MCF 10A (cell line): Measurements from ENCODE around the gene PDE8B. TPM values are rescaled to one million over a fixed set of nuclear protein-coding genes. Genes with fewer than 3 reads are reported as not detected.

Source experiments
- BruUV-seq: library from RNA; stranded (reverse); fragments of 400-500 nt; replicated peaks from 2 replicates; lab custom pipeline; 2021; lab: Mats Ljungman, UMichigan
- CTCF ChIA-PET: fragments of 300-600 bp; sonication (Branson Sonifier 250); formaldehyde crosslinking; extraction: SDS; loops from one replicate; lab custom pipeline; 2021; ENCODE audit warnings: antibody characterized with exemption, inconsistent platforms; lab: Yijun Ruan, JAX
- POLR2A ChIA-PET: fragments of 300-600, 350-650 bp; sonication (Branson Sonifier 250); formaldehyde crosslinking; extraction: SDS; loops from one replicate; lab custom pipeline; 2020; ENCODE audit warnings: antibody characterized with exemption, inconsistent platforms; lab: Yijun Ruan, JAX
- DNase-seq: peaks from one replicate; pipeline ENCODE4 v3.0.0-alpha.2; 2018; ENCODE audit not compliant: unreplicated experiment
- H3K27ac Mint-ChIP-seq: one replicate; pipeline ENCODE4 v1.8.0; 2022; ENCODE audit warnings: mild to moderate bottlenecking, low read depth, mixed read lengths; ENCODE audit not compliant: unreplicated experiment
- H3K27me3 Mint-ChIP-seq: one replicate; pipeline ENCODE4 v1.8.0; 2022; ENCODE audit warnings: mixed read lengths; ENCODE audit not compliant: insufficient read depth, unreplicated experiment
- H3K36me3 Mint-ChIP-seq: one replicate; pipeline ENCODE4 v1.8.0; 2022; ENCODE audit warnings: mild to moderate bottlenecking, moderate library complexity, mixed read lengths; ENCODE audit not compliant: insufficient read depth, unreplicated experiment
- H3K4me1 Mint-ChIP-seq: one replicate; pipeline ENCODE4 v1.8.0; 2022; ENCODE audit warnings: mixed read lengths; ENCODE audit not compliant: insufficient read depth, unreplicated experiment
- H3K4me3 Mint-ChIP-seq: one replicate; pipeline ENCODE4 v1.8.0; 2022; ENCODE audit warnings: mild to moderate bottlenecking, moderate library complexity, mixed read lengths; ENCODE audit not compliant: unreplicated experiment
- H3K9me3 Mint-ChIP-seq: one replicate; pipeline ENCODE4 v1.8.0; 2022; ENCODE audit warnings: mixed read lengths; ENCODE audit not compliant: unreplicated experiment
- intact Hi-C: fragments of 100-400 bp; cut with micrococcal nuclease; formaldehyde crosslinking; loops from 2 replicates; pipeline ENCODE4 v1.14.1; 2022
- total RNA-seq: library from RNA; stranded (reverse); gene quantifications from 2 replicates; pipeline ENCODE4 v1.2.3, GENCODE V29; 2022
- TF ChIP-seq, protein P1 (sequence below): fragments of 200-600 bp; IDR thresholded peaks from one replicate; pipeline ENCODE4 v1.8.0; 2022; ENCODE audit warnings: antibody characterized with exemption, mild to moderate bottlenecking; ENCODE audit not compliant: unreplicated experiment

PDE8B gene
- total RNA-seq, 1 experiment from 2014 or later = not detected

DNA sequence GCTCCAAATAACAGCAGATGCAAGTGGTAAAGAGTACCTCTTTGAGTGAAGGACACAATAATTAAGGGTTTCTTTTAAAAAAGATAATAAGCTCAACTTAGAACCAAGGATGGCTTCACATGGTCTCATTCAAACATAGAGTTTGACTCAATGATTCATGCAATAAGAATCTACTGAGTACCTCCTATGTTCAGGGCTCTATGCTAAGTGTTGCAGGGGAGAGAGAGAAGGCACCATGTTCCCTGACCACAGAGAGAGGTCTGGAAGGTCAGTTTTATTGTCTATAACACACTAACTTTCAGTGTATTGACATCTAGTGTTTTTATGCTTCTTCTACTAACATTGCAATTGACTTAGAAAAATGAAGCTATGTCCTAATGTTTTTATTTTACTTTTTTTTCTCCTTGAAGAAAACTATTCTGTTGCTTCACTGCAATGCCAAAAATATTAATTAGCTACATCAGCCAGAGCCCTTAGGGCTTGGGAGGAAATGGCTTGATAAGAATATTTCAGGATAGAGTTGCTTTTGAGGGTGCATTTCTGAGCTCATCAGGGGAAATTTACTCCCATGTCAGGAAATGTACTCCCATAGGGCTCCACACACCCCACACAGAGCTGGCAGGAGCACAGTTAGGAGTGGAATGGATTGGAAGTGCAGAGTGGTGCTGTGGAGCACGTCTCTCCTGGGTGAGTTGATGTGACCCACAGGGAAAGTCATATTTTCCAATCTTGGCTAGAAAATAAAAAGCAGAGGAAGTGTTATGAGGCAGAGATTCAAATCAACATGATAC is 106.6 kb downstream of the PDE8B start:
- Mint-ChIP-seq H3K27me3 (no peaks in the 10 kb centered on the region), H3K27ac (no peak overlapping the region), H3K4me3 (no peak overlapping the region), H3K9me3 (no peaks in the 10 kb centered on the region), H3K4me1 (peaks cover 4% of the 10 kb centered on the region), H3K36me3 (no peaks in the 10 kb centered on the region)
- ChIA-PET POLR2A (no interaction called here), CTCF (interaction anchor here (0.6 to 0.7 kb wide), 4 partner anchors 25 to 542 kb away, joined by 3 to 5 read pairs (median 3); no protein-coding TSS in a partner anchor)
- BruUV-seq = no TSS peak
- intact Hi-C loops = no loop called here
- TF ChIP-seq, protein P1, sequence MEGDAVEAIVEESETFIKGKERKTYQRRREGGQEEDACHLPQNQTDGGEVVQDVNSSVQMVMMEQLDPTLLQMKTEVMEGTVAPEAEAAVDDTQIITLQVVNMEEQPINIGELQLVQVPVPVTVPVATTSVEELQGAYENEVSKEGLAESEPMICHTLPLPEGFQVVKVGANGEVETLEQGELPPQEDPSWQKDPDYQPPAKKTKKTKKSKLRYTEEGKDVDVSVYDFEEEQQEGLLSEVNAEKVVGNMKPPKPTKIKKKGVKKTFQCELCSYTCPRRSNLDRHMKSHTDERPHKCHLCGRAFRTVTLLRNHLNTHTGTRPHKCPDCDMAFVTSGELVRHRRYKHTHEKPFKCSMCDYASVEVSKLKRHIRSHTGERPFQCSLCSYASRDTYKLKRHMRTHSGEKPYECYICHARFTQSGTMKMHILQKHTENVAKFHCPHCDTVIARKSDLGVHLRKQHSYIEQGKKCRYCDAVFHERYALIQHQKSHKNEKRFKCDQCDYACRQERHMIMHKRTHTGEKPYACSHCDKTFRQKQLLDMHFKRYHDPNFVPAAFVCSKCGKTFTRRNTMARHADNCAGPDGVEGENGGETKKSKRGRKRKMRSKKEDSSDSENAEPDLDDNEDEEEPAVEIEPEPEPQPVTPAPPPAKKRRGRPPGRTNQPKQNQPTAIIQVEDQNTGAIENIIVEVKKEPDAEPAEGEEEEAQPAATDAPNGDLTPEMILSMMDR = no peak
- peak; percentile 25 for DNase-seq

GRCh38 chr5:77318060-77318459 is 107.6 kb downstream of the PDE8B start:
- H3K9me3 Mint-ChIP-seq = no peaks in the 10 kb centered on the region

GRCh38 chr5:77319117-77319804 is 108.8 kb downstream of the PDE8B start:
- POLR2A ChIA-PET = interaction anchor here (0.7 kb wide), 1 partner anchor 111 kb away, joined by 3 read pairs; no protein-coding TSS in a partner anchor
- Mint-ChIP-seq H3K9me3 (no peaks in the 10 kb centered on the region), H3K4me3 (no peak overlapping the region), H3K27me3 (no peaks in the 10 kb centered on the region), H3K36me3 (no peaks in the 10 kb centered on the region), H3K4me1 (peaks cover 4% of the 10 kb centered on the region), H3K27ac (no peak overlapping the region)
- no TSS peak for BruUV-seq
- no peak for DNase-seq
- CTCF ChIA-PET = interaction anchor here (0.6 to 1.0 kb wide), 4 partner anchors 29 to 173 kb away, joined by 3 to 4 read pairs (median 3); no protein-coding TSS in a partner anchor
- TF ChIP-seq, protein P1 = no peak
- intact Hi-C loops = no loop called here

More at GRCh38 chr5:77318060-77318459, 107.6 kb downstream of the PDE8B start:
- Mint-ChIP-seq H3K27me3 (no peaks in the 10 kb centered on the region), H3K4me3 (no peak overlapping the region), H3K36me3 (no peaks in the 10 kb centered on the region), H3K4me1 (peaks cover 4% of the 10 kb centered on the region), H3K27ac (no peak overlapping the region)
- ChIA-PET POLR2A (no interaction called here), CTCF (no interaction called here)
- no peak for DNase-seq
- TF ChIP-seq, protein P1 = no peak
- intact Hi-C loops = no loop called here
- BruUV-seq = no TSS peak

DNA sequence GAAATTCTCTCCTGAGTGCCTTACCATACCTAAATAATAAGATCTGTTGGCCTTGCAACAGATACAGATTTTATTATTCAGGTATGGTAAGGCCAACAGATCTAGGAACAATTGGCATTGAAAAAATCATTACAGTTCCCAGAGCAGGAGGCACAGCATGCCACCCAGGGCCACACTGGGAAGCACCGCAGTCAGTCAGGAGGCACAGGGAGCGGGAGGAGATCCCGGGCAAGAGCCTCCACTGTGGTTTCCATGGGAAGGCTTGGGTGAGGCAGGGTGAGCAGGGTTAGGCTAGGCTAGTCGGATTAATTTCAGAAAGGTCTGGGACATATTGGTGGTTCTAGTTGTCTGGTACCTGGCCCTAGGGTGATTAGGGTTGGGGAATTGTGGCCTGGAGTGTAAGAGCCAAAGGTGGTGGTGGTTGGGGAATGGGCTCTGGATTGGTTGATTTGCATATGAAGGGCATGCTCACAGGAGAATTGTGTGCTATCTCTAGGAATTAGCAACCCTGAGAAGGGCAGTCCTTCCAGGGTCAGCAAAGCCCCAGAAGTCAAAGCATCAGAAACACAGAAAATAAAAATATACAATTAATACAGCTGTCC is 111.4 kb downstream of the PDE8B start:
- Mint-ChIP-seq H3K27ac (no peak overlapping the region), H3K36me3 (no peaks in the 10 kb centered on the region), H3K4me1 (peaks cover 4% of the 10 kb centered on the region), H3K27me3 (no peaks in the 10 kb centered on the region), H3K9me3 (no peaks in the 10 kb centered on the region), H3K4me3 (no peak overlapping the region)
- TF ChIP-seq, protein P1 = no peak
- ChIA-PET CTCF (interaction anchor here (0.6 kb wide), 1 partner anchor 175 kb away, joined by 3 read pairs; no protein-coding TSS in a partner anchor), POLR2A (no interaction called here)
- intact Hi-C loops = no loop called here
- BruUV-seq = no TSS peak
- DNase-seq = no peak
